Kidney (tissue), 14 donors: ENCODE measurements around the gene NXN. TPM values are rescaled to one million over a fixed set of nuclear protein-coding genes. Genes with fewer than 3 reads are reported as not detected.
A peak's percentile ranks its signal among the peaks of the same experiment; 100 is the strongest.

Source experiments
- DNase-seq, 5 donors: peaks; one replicate each; pipeline ENCODE4 v3.0.0-alpha.2; 2013 to 2020
- FAIRE-seq: peaks from 2 replicates; lab custom pipeline; 2012; peaks lifted over from hg19 to GRCh38; lab: Jason Lieb, UNC
- H3K27ac ChIP-seq, 2 donors: one replicate each; pipeline ENCODE4 v1.7.0; 2013; ENCODE audit warnings: low read depth in 2 of 2, low read length in 2 of 2, inconsistent platforms in 1 of 2
- H3K27me3 ChIP-seq: one replicate; pipeline ENCODE4 v1.7.1; 2013; ENCODE audit warnings: low read length, inconsistent platforms; ENCODE audit not compliant: control insufficient read depth, insufficient read depth
- H3K36me3 ChIP-seq, 3 donors: one replicate each; pipeline versions ENCODE4 v1.7.0 to v1.7.1; 2013; ENCODE audit warnings: low read length in 3 of 3, control low read depth in 1 of 3, inconsistent platforms in 1 of 3; ENCODE audit not compliant: insufficient read depth in 3 of 3, control insufficient read depth in 2 of 3
- H3K4me1 ChIP-seq, 3 donors: one replicate each; pipeline versions ENCODE4 v1.7.0 to v1.7.1; 2013; ENCODE audit warnings: low read length in 3 of 3, inconsistent platforms in 1 of 3, low read depth in 1 of 3; ENCODE audit not compliant: control insufficient read depth in 2 of 3, insufficient read depth in 2 of 3
- H3K4me3 ChIP-seq, 3 donors: one replicate each; pipeline versions ENCODE4 v1.7.0 to v1.8.1; 2013; ENCODE audit warnings: low read length in 3 of 3, control low read depth in 1 of 3, inconsistent platforms in 1 of 3
- H3K9ac ChIP-seq, 3 donors: one replicate each; pipeline versions ENCODE4 v1.7.0 to v1.7.1; 2013; ENCODE audit warnings: low read length in 3 of 3, control low read depth in 1 of 3, inconsistent platforms in 1 of 3
- H3K9me3 ChIP-seq, 3 donors: one replicate each; pipeline versions ENCODE4 v1.7.0 to v1.7.1; 2013; ENCODE audit warnings: low read length in 3 of 3, control low read depth in 1 of 3, inconsistent platforms in 1 of 3; ENCODE audit not compliant: control insufficient read depth in 2 of 3, insufficient read depth in 1 of 3
- intact Hi-C: fragments of 100-400 bp; cut with DNase I; formaldehyde crosslinking; loops from one replicate; pipeline ENCODE4 v1.11.1; 2022
- polyA plus RNA-seq: library from polyadenylated mRNA; stranded (reverse); fragments of 350-450 nt; fragmentation: Illumina TruSeq; extraction: RNeasy Lipid Tissue Mini Kit (QIAGEN cat#74804); gene quantifications from one replicate; pipeline ENCODE4 v1.2.3, GENCODE V29; 2014; ENCODE audit warnings: low read depth, low replicate concordance; ENCODE audit not compliant: insufficient read depth
- total RNA-seq: library from RNA; stranded (reverse); fragmentation: NEBNext Ultra II Directional; extraction: Animal tissue kit (Norgen Biotek cat#: 25700); gene quantifications from one replicate; pipeline ENCODE4 v1.2.1, GENCODE V29; 2021
- TF ChIP-seq, protein P1 (sequence below): IDR thresholded peaks from 3 replicates; pipeline ENCODE4 v1.5.1; 2012; ENCODE audit warnings: mild to moderate bottlenecking, moderate library complexity, borderline replicate concordance; ENCODE audit not compliant: insufficient read depth; ENCODE audit errors: extremely low read depth
- donor health status: control.
- donor health status: control.
- donor health status: control.
- donor health status: control.
- donor health status: control.
- donor health status: DM: yes; HTN: yes; CAD: no.
- donor health status: Normal renal cell carcinoma (clear cell type).

Gene NXN
- total and polyA plus RNA-seq, 2 donors from 2014 or later = 10.2 to 26.8 TPM

DNA sequence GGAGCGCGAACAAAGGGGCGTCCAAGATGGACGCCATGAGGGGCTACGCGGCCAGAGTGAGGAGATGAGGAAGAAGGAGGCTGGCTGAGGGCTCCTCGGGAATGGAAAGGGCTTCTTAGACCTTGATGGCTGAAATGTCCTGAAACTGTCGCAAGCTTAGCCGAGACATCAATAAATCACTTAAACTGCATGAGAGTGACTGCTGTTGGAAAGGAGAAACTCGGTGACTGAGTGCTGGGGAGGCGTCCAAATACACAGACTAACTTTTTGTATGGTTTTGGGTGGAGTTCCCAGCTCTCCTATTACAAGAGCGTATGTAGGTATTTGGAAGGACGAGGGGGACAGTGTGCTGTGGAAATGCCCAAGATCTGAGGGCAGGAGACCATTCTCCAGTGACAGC, 226.2 kb downstream of the NXN start:
- TF ChIP-seq, protein P1, sequence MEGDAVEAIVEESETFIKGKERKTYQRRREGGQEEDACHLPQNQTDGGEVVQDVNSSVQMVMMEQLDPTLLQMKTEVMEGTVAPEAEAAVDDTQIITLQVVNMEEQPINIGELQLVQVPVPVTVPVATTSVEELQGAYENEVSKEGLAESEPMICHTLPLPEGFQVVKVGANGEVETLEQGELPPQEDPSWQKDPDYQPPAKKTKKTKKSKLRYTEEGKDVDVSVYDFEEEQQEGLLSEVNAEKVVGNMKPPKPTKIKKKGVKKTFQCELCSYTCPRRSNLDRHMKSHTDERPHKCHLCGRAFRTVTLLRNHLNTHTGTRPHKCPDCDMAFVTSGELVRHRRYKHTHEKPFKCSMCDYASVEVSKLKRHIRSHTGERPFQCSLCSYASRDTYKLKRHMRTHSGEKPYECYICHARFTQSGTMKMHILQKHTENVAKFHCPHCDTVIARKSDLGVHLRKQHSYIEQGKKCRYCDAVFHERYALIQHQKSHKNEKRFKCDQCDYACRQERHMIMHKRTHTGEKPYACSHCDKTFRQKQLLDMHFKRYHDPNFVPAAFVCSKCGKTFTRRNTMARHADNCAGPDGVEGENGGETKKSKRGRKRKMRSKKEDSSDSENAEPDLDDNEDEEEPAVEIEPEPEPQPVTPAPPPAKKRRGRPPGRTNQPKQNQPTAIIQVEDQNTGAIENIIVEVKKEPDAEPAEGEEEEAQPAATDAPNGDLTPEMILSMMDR = no peak
- no peak for FAIRE-seq
- Histone ChIP-seq H3K27me3 (no peaks in the 10 kb centered on the region), H3K4me1 (peaks cover 0 to 15% (median 4%) of the 10 kb centered on the region in 3 donors), H3K9ac (no peak overlapping the region), H3K27ac (no peak overlapping the region), H3K36me3 (peaks cover 0 to 2% (median under 1%) of the 10 kb centered on the region in 3 donors), H3K9me3 (no peaks in the 10 kb centered on the region), H3K4me3 (no peak overlapping the region)
- DNase-seq = no peak
- intact Hi-C loops = no loop called here

DNA sequence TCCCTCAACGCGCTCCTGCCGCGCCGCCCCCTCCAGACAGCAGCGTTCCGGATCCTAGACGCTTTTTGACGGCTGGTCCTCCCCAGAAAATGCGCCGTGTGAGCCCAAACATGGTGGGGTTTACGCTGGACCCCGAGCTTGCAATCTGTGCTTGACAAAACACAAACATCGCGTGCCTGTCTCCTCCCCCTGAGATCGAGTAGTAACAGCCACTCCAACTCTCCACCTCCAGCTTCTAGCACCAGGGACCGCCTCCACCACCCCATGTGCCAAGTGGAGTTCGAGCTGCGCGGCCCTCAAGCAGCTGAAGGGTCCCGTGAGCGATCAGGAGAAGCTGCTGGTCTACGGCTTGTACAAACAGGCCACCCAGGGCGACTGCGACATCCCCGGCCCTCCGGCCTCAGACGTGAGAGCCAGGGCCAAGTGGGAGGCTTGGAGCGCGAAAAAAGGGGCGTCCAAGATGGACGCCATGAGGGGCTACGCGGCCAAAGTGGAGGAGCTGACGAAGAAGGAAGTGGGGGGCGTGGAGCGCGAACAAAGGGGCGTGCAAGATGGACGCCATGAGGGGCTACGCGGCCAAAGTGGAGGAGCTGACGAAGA, 226.9 kb downstream of the NXN start:
- TF ChIP-seq, protein P1 = no peak
- Histone ChIP-seq H3K9ac (peak overlapping the region; percentile 37 to 93 (median 73)), H3K27ac (peak overlapping the region; percentile 7 to 43), H3K9me3 (no peaks in the 10 kb centered on the region), H3K36me3 (peaks cover 0 to 7% (median 2%) of the 10 kb centered on the region in 3 donors), H3K27me3 (no peaks in the 10 kb centered on the region), H3K4me1 (peaks cover 0 to 15% (median 4%) of the 10 kb centered on the region in 3 donors), H3K4me3 (peak overlapping the region; percentile 71 to 84 (median 80))
- intact Hi-C loops = no loop called here
- FAIRE-seq = no peak
- peak; percentile 72 to 90 (median 83) for DNase-seq

DNA sequence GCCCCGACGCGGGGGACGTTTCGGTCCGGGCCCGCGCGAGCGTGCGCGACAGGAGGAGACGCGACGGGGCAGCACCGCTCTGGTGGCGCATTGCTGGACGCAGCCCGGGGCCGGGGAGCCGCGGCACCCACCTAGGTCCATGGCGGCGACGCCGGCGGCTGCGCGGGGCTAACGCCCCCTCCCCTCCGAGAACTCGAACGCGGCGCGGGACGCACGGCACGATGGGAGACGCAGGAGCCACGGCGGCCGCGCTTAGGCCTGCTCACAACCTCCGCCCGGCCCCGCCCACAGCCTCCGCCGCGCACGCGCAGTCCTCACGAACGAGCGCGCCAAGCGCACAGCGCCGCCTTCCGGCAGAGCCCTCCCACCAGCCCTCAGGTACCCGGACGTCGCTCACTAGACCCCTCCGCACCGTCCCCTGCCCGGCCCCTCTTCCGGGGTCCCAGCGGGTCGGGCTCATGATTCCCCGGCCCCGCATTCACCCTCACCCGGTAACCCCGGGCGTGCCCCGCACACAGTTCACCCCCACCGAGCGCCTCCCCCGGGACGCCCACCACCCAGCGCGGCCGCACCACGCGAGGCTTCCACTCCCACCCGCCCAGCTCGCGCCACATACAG, 227.5 kb downstream of the NXN start, which contains the start of gene GEMIN4:
TSS of gene GEMIN4 (minus strand) at position 263 of the 618 bp plus-strand sequence. CDS start at position 141, 122 bp downstream.
- intact Hi-C loops = no loop called here
- peak within 1 kb of the TSS; percentile 7 to 43 for H3K27ac ChIP-seq
- no peak for FAIRE-seq

More for the DNA sequence above, 227.5 kb downstream of the NXN start, which contains the start of gene GEMIN4:
- DNase-seq = peak; percentile 96 to 97 (median 97)
- no peaks in the 10 kb centered on the region for H3K27me3 ChIP-seq
- peak within 1 kb of the TSS; percentile 75 to 84 (median 80) for H3K4me3 ChIP-seq
- no peaks in the 10 kb centered on the region for H3K9me3 ChIP-seq
- H3K36me3 ChIP-seq = peaks cover 0 to 13% (median 5%) of the 10 kb centered on the region in 3 donors
- TF ChIP-seq, protein P1 = peak; percentile 91
- peaks cover 0 to 15% (median 4%) of the 10 kb centered on the region in 3 donors for H3K4me1 ChIP-seq
- H3K9ac ChIP-seq = peak within 1 kb of the TSS; percentile 50 to 93 (median 75)
